Raji (cell line): Measurements from ENCODE around the gene BBOF1.

Experiments
- POLR2A ChIP-seq: IDR thresholded peaks from 2 replicates; pipeline ENCODE4 v1.6.1; 2011; ENCODE audit warnings: low read depth, low read length, control low read depth; ENCODE audit not compliant: insufficient read depth

Gene BBOF1

GRCh38 chr14:74018174-74018585 is 969 bp upstream of the BBOF1 start:
- no peak for TF ChIP-seq POLR2A

- no peak for TF ChIP-seq POLR2A
Observed at GRCh38 chr14:74019408-74020137, 424 bp downstream of the BBOF1 start.

GRCh38 chr14:74022346-74022745 is 3.2 kb downstream of the BBOF1 start:
- TF ChIP-seq POLR2A = no peak

- no peak for TF ChIP-seq POLR2A
Observed at GRCh38 chr14:74029136-74029535, 10.0 kb downstream of the BBOF1 start.

GRCh38 chr14:74034572-74034971 is 15.4 kb downstream of the BBOF1 start:
- TF ChIP-seq POLR2A = no peak

- no peak for TF ChIP-seq POLR2A
Observed at GRCh38 chr14:74035556-74035955, 16.4 kb downstream of the BBOF1 start.

GRCh38 chr14:74038020-74038859 is 19.1 kb downstream of the BBOF1 start:
- TF ChIP-seq POLR2A = no peak

GRCh38 chr14:74042296-74042695 is 23.1 kb downstream of the BBOF1 start:
- no peak for TF ChIP-seq POLR2A

GRCh38 chr14:74045522-74045921 is 26.4 kb downstream of the BBOF1 start:
- TF ChIP-seq POLR2A = no peak

GRCh38 chr14:74048281-74048680 is 29.1 kb downstream of the BBOF1 start:
- no peak for TF ChIP-seq POLR2A

GRCh38 chr14:74049876-74050495 is 30.8 kb downstream of the BBOF1 start:
- no peak for TF ChIP-seq POLR2A

GRCh38 chr14:74062809-74063150 is 43.6 kb downstream of the BBOF1 start:
- no peak for TF ChIP-seq POLR2A

- TF ChIP-seq POLR2A = no peak
Observed at GRCh38 chr14:74064426-74064825, 45.3 kb downstream of the BBOF1 start.

GRCh38 chr14:74064883-74065282 is 45.7 kb downstream of the BBOF1 start:
- no peak for TF ChIP-seq POLR2A

GRCh38 chr14:74065746-74066575 is 46.8 kb downstream of the BBOF1 start:
- no peak for TF ChIP-seq POLR2A
